ENCODE data around the gene ATF3. TPM values are rescaled to one million over a fixed set of nuclear protein-coding genes. Genes with fewer than 3 reads are reported as not detected.

ATF3 gene
- polyA plus RNA-seq, 1 donor from 2014 or later, result 7.2 TPM

GRCh38 chr1:212669102-212669501 lies 60.5 kb downstream of the ATF3 start:
- H4K20me1 ChIP-seq (ENCODE audit: insufficient read depth), result no peaks in the 10 kb centered on the region
- H3K9me3 ChIP-seq (ENCODE audit: low read length), result no peaks in the 10 kb centered on the region
- H3K36me3 ChIP-seq (ENCODE audit: insufficient read depth, low read length), result no peaks in the 10 kb centered on the region
- H3K27me3 ChIP-seq (ENCODE audit: insufficient read depth, low read depth, low read length), result no peaks in the 10 kb centered on the region
- TF ChIP-seq SMC3 (conservative IDR thresholded peaks at IDR 0.05; ENCODE audit: poor library complexity), result no peak
- TF ChIP-seq RAD21 (conservative IDR thresholded peaks at IDR 0.05), result no peak
- TF ChIP-seq POLR2AphosphoS5 (IDR thresholded peaks at IDR 0.05), result no peak
- no peak for TF ChIP-seq EZH2 (IDR thresholded peaks at IDR 0.05; ENCODE audit: borderline replicate concordance, insufficient read depth, low read length, poor library complexity, severe bottlenecking)
- TF ChIP-seq, protein P1, sequence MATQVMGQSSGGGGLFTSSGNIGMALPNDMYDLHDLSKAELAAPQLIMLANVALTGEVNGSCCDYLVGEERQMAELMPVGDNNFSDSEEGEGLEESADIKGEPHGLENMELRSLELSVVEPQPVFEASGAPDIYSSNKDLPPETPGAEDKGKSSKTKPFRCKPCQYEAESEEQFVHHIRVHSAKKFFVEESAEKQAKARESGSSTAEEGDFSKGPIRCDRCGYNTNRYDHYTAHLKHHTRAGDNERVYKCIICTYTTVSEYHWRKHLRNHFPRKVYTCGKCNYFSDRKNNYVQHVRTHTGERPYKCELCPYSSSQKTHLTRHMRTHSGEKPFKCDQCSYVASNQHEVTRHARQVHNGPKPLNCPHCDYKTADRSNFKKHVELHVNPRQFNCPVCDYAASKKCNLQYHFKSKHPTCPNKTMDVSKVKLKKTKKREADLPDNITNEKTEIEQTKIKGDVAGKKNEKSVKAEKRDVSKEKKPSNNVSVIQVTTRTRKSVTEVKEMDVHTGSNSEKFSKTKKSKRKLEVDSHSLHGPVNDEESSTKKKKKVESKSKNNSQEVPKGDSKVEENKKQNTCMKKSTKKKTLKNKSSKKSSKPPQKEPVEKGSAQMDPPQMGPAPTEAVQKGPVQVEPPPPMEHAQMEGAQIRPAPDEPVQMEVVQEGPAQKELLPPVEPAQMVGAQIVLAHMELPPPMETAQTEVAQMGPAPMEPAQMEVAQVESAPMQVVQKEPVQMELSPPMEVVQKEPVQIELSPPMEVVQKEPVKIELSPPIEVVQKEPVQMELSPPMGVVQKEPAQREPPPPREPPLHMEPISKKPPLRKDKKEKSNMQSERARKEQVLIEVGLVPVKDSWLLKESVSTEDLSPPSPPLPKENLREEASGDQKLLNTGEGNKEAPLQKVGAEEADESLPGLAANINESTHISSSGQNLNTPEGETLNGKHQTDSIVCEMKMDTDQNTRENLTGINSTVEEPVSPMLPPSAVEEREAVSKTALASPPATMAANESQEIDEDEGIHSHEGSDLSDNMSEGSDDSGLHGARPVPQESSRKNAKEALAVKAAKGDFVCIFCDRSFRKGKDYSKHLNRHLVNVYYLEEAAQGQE (IDR thresholded peaks at IDR 0.05; ENCODE audit: borderline replicate concordance), result no peak
- no peak for TF ChIP-seq EP300 (conservative IDR thresholded peaks at IDR 0.05; ENCODE audit: poor library complexity, severe bottlenecking)
- TF ChIP-seq TAF1 (IDR thresholded peaks at IDR 0.05; ENCODE audit: low read depth), result no peak
- no peak for TF ChIP-seq MXI1 (conservative IDR thresholded peaks at IDR 0.05; ENCODE audit: poor library complexity, severe bottlenecking)
- TF ChIP-seq, protein P2, sequence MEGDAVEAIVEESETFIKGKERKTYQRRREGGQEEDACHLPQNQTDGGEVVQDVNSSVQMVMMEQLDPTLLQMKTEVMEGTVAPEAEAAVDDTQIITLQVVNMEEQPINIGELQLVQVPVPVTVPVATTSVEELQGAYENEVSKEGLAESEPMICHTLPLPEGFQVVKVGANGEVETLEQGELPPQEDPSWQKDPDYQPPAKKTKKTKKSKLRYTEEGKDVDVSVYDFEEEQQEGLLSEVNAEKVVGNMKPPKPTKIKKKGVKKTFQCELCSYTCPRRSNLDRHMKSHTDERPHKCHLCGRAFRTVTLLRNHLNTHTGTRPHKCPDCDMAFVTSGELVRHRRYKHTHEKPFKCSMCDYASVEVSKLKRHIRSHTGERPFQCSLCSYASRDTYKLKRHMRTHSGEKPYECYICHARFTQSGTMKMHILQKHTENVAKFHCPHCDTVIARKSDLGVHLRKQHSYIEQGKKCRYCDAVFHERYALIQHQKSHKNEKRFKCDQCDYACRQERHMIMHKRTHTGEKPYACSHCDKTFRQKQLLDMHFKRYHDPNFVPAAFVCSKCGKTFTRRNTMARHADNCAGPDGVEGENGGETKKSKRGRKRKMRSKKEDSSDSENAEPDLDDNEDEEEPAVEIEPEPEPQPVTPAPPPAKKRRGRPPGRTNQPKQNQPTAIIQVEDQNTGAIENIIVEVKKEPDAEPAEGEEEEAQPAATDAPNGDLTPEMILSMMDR (IDR thresholded peaks at IDR 0.05; ENCODE audit: poor library complexity, severe bottlenecking), result no peak
- no peak overlapping the region for H3K9ac ChIP-seq (ENCODE audit: low read length)
- no peaks in the 10 kb centered on the region for H3F3A ChIP-seq (ENCODE audit: insufficient read depth, low read length, poor library complexity, severe bottlenecking)
- H3K4me2 ChIP-seq (ENCODE audit: low read length), result no peak overlapping the region
- H2AFZ ChIP-seq (ENCODE audit: low read depth, low read length), result no peak overlapping the region
- H3K79me2 ChIP-seq (replicated peaks; ENCODE audit: insufficient read depth, low read length), result no peaks in the 10 kb centered on the region
- H3K9me2 ChIP-seq (ENCODE audit: insufficient read depth, low read length), result no peaks in the 10 kb centered on the region
- no peak overlapping the region for H3K27ac ChIP-seq (ENCODE audit: low read length)
- no peak overlapping the region for H3K4me3 ChIP-seq (ENCODE audit: low read length)

- H3K4me2 ChIP-seq (ENCODE audit: low read length), result no peak overlapping the region
- H3K9me3 ChIP-seq (ENCODE audit: low read length), result no peaks in the 10 kb centered on the region
- H3K9ac ChIP-seq (ENCODE audit: low read length), result no peak overlapping the region
- H3K36me3 ChIP-seq (ENCODE audit: insufficient read depth, low read length), result no peaks in the 10 kb centered on the region
- no peak overlapping the region for H3K4me3 ChIP-seq (ENCODE audit: low read length)
- TF ChIP-seq, protein P2 (IDR thresholded peaks at IDR 0.05; ENCODE audit: poor library complexity, severe bottlenecking), result no peak
- TF ChIP-seq MXI1 (conservative IDR thresholded peaks at IDR 0.05; ENCODE audit: poor library complexity, severe bottlenecking) (no peak), SMC3 (conservative IDR thresholded peaks at IDR 0.05; ENCODE audit: poor library complexity) (no peak), EZH2 (IDR thresholded peaks at IDR 0.05; ENCODE audit: borderline replicate concordance, insufficient read depth, low read length, poor library complexity, severe bottlenecking) (no peak), POLR2AphosphoS5 (IDR thresholded peaks at IDR 0.05) (no peak), TAF1 (IDR thresholded peaks at IDR 0.05; ENCODE audit: low read depth) (no peak), RAD21 (conservative IDR thresholded peaks at IDR 0.05) (no peak), EP300 (conservative IDR thresholded peaks at IDR 0.05; ENCODE audit: poor library complexity, severe bottlenecking) (no peak)
- TF ChIP-seq, protein P1 (IDR thresholded peaks at IDR 0.05; ENCODE audit: borderline replicate concordance), result no peak
- no peaks in the 10 kb centered on the region for H3K79me2 ChIP-seq (replicated peaks; ENCODE audit: insufficient read depth, low read length)
- no peaks in the 10 kb centered on the region for H3K9me2 ChIP-seq (ENCODE audit: insufficient read depth, low read length)
- no peak overlapping the region for H3K27ac ChIP-seq (ENCODE audit: low read length)
- H3F3A ChIP-seq (ENCODE audit: insufficient read depth, low read length, poor library complexity, severe bottlenecking), result no peaks in the 10 kb centered on the region
- no peaks in the 10 kb centered on the region for H3K27me3 ChIP-seq (ENCODE audit: insufficient read depth, low read depth, low read length)
- no peaks in the 10 kb centered on the region for H4K20me1 ChIP-seq (ENCODE audit: insufficient read depth)
- no peak overlapping the region for H2AFZ ChIP-seq (ENCODE audit: low read depth, low read length)
These were observed 61.0 kb downstream of the ATF3 start for GRCh38 chr1:212669600-212669999.
